ENCODE results near the gene PLEKHG4. TPM values are rescaled to one million over a fixed set of nuclear protein-coding genes. Genes with fewer than 3 reads are reported as not detected.

The PLEKHG4 gene
- total and polyA plus RNA-seq, 3 donors from 2014 or later, result 86.5 to 137 (median 102) TPM

- Histone ChIP-seq H3K27ac (no peak overlapping the region), H3K27me3 (no peaks in the 10 kb centered on the region), H3K36me3 (ENCODE audit: low read depth, missing control alignments) (no peaks in the 10 kb centered on the region), H3K4me3 (no peak overlapping the region), H3K9me3 (no peaks in the 10 kb centered on the region), H3K4me1 (peaks cover 3% of the 10 kb centered on the region)
- TF ChIP-seq POLR2A (IDR thresholded peaks at IDR 0.05), result no peak
- no peak for TF ChIP-seq CTCF (IDR thresholded peaks at IDR 0.05)
- DNase-seq, result no peak
- WGBS, 2 donors, result 92 to 97% methylated on average over 3 to 4 of the region's 4 CpGs
- intact Hi-C loops (cut with DNase I; ENCODE audit: low total_unique reads), result no loop called here
These were observed 26.5 kb upstream of the PLEKHG4 start for GRCh38 chr16:67252609-67253497.

GRCh38 chr16:67254801-67255552 is 24.4 kb upstream of the PLEKHG4 start:
- no peak overlapping the region for H3K27ac ChIP-seq
- H3K4me3 ChIP-seq, result no peak overlapping the region
- no peaks in the 10 kb centered on the region for H3K36me3 ChIP-seq (ENCODE audit: low read depth, missing control alignments)
- WGBS, 2 donors, result 91 to 92% methylated on average over 18 of the region's 18 CpGs
- DNase-seq, result no peak
- TF ChIP-seq CTCF (IDR thresholded peaks at IDR 0.05) (no peak), POLR2A (IDR thresholded peaks at IDR 0.05) (no peak)
- no peaks in the 10 kb centered on the region for H3K4me1 ChIP-seq
- H3K27me3 ChIP-seq, result no peaks in the 10 kb centered on the region
- intact Hi-C loops (cut with DNase I; ENCODE audit: low total_unique reads), result no loop called here
- H3K9me3 ChIP-seq, result no peaks in the 10 kb centered on the region

- DNase-seq, result no peak
- Histone ChIP-seq H3K27ac (no peak overlapping the region), H3K36me3 (ENCODE audit: low read depth, missing control alignments) (no peaks in the 10 kb centered on the region), H3K27me3 (no peaks in the 10 kb centered on the region), H3K4me3 (no peak overlapping the region), H3K9me3 (no peaks in the 10 kb centered on the region), H3K4me1 (no peaks in the 10 kb centered on the region)
- no peak for TF ChIP-seq POLR2A (IDR thresholded peaks at IDR 0.05)
- no peak for TF ChIP-seq CTCF (IDR thresholded peaks at IDR 0.05)
- intact Hi-C loops (cut with DNase I; ENCODE audit: low total_unique reads), result no loop called here
- 97 to 98% methylated on average over 13 to 17 of the region's 17 CpGs for WGBS, 2 donors
These were observed 23.6 kb upstream of the PLEKHG4 start for GRCh38 chr16:67255553-67256221.

GRCh38 chr16:67256701-67257230 is 22.6 kb upstream of the PLEKHG4 start:
- Histone ChIP-seq H3K4me3 (no peak overlapping the region), H3K36me3 (ENCODE audit: low read depth, missing control alignments) (no peaks in the 10 kb centered on the region), H3K4me1 (no peaks in the 10 kb centered on the region), H3K27me3 (no peaks in the 10 kb centered on the region), H3K27ac (no peak overlapping the region), H3K9me3 (no peaks in the 10 kb centered on the region)
- WGBS, 2 donors, result 97% methylated on average over 10 to 11 of the region's 11 CpGs
- TF ChIP-seq CTCF (IDR thresholded peaks at IDR 0.05) (no peak), POLR2A (IDR thresholded peaks at IDR 0.05) (no peak)
- intact Hi-C loops (cut with DNase I; ENCODE audit: low total_unique reads), result no loop called here
- no peak for DNase-seq

Measured in testis (tissue), 3 donors.